ENCODE data around the gene ATP8A2. TPM values are rescaled to one million over a fixed set of nuclear protein-coding genes. Genes with fewer than 3 reads are reported as not detected.

The ATP8A2 gene
- total and polyA plus RNA-seq, 10 of the 15 experiments (the other 5 are each of a cell fraction or from before 2014, with no cell fraction given), result 0.01 to 0.04 (median 0.04) TPM; not detected in 7

DNA sequence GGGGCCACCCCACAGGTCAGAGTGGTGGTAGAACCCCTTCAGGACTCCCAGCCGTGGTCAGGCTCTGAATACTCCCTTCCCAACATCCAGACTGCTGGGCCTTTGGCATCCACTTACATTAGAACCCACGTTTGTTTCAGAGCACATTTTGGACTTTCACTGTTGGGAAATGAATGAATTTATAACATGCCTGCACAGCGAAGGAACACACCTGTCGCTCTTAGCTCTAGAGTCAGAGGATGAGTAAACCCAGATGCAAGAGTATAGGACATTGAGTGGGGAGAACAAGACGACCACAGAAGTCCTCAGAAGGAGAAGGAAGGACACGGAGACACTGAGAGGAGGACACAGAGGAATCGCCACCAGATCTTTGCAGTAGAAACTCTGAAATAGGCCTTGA lies 649.1 kb downstream of the ATP8A2 start:
- no peak for FAIRE-seq
- TF ChIP-seq POLR2AphosphoS2 (IDR thresholded peaks at IDR 0.05; ENCODE audit: low read depth, low read length) (no peak), ZNF24 (IDR thresholded peaks at IDR 0.05) (no peak), ZNF384 (IDR thresholded peaks at IDR 0.05; ENCODE audit: borderline replicate concordance, low read depth, low read length) (no peak), NR2C1 (IDR thresholded peaks at IDR 0.05) (no peak), SIN3A (IDR thresholded peaks at IDR 0.05; ENCODE audit: low read depth, low read length) (no peak), ZNF207 (IDR thresholded peaks at IDR 0.05; ENCODE audit: borderline replicate concordance) (no peak), TAF1 (IDR thresholded peaks at IDR 0.05; ENCODE audit: borderline replicate concordance, low read depth, low read length) (no peak), SP1 (IDR thresholded peaks at IDR 0.05; ENCODE audit: low read depth, low read length) (no peak), ZNF217 (IDR thresholded peaks at IDR 0.05) (no peak), IRF4 (IDR thresholded peaks at IDR 0.05; ENCODE audit: low read depth, low read length) (no peak), RAD51 (IDR thresholded peaks at IDR 0.05) (no peak), E2F8 (IDR thresholded peaks at IDR 0.05; ENCODE audit: low read depth, partially characterized antibody) (no peak), SUZ12 (IDR thresholded peaks at IDR 0.05; ENCODE audit: unreplicated experiment) (no peak), NFXL1 (IDR thresholded peaks at IDR 0.05; ENCODE audit: borderline replicate concordance) (no peak)
- TF ChIP-seq, protein P1, sequence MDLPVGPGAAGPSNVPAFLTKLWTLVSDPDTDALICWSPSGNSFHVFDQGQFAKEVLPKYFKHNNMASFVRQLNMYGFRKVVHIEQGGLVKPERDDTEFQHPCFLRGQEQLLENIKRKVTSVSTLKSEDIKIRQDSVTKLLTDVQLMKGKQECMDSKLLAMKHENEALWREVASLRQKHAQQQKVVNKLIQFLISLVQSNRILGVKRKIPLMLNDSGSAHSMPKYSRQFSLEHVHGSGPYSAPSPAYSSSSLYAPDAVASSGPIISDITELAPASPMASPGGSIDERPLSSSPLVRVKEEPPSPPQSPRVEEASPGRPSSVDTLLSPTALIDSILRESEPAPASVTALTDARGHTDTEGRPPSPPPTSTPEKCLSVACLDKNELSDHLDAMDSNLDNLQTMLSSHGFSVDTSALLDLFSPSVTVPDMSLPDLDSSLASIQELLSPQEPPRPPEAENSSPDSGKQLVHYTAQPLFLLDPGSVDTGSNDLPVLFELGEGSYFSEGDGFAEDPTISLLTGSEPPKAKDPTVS (IDR thresholded peaks at IDR 0.05; ENCODE audit: low read depth, low read length), result no peak
- TF ChIP-seq, protein P2, sequence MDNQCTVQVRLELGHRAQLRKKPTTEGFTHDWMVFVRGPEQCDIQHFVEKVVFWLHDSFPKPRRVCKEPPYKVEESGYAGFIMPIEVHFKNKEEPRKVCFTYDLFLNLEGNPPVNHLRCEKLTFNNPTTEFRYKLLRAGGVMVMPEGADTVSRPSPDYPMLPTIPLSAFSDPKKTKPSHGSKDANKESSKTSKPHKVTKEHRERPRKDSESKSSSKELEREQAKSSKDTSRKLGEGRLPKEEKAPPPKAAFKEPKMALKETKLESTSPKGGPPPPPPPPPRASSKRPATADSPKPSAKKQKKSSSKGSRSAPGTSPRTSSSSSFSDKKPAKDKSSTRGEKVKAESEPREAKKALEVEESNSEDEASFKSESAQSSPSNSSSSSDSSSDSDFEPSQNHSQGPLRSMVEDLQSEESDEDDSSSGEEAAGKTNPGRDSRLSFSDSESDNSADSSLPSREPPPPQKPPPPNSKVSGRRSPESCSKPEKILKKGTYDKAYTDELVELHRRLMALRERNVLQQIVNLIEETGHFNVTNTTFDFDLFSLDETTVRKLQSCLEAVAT (IDR thresholded peaks at IDR 0.05), result no peak
- TF ChIP-seq, protein P3, sequence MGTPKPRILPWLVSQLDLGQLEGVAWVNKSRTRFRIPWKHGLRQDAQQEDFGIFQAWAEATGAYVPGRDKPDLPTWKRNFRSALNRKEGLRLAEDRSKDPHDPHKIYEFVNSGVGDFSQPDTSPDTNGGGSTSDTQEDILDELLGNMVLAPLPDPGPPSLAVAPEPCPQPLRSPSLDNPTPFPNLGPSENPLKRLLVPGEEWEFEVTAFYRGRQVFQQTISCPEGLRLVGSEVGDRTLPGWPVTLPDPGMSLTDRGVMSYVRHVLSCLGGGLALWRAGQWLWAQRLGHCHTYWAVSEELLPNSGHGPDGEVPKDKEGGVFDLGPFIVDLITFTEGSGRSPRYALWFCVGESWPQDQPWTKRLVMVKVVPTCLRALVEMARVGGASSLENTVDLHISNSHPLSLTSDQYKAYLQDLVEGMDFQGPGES (IDR thresholded peaks at IDR 0.05), result no peak
- intact Hi-C loops (cut with micrococcal nuclease; ENCODE audit: unreplicated experiment), result no loop called here

More for the DNA sequence above, 649.1 kb downstream of the ATP8A2 start:
- no peaks in the 10 kb centered on the region for H3K9me3 ChIP-seq (replicated peaks; ENCODE audit: control insufficient read depth, insufficient read depth, low read length)
- H3K9ac ChIP-seq (ENCODE audit: control insufficient read depth, insufficient read depth, low read length), result no peak overlapping the region
- SMC1A ChIA-PET (ENCODE audit: uncharacterized antibody, unreplicated experiment), result no interaction called here
- H3K4me1 ChIP-seq (ENCODE audit: control insufficient read depth, insufficient read depth, low read length), result no peaks in the 10 kb centered on the region
- no peak overlapping the region for H3K4me3 ChIP-seq
- POLR2A ChIA-PET, result no interaction called here
- CTCF ChIA-PET, result no interaction called here
- RAD21 ChIA-PET (ENCODE audit: unreplicated experiment), result no interaction called here
- in situ Hi-C loops (cut with MboI), result no loop called here
- no peaks in the 10 kb centered on the region for H4K20me1 ChIP-seq (ENCODE audit: control insufficient read depth, insufficient read depth)
- no peaks in the 10 kb centered on the region for H3K36me3 ChIP-seq (ENCODE audit: control insufficient read depth in 2 of 2, insufficient read depth in 2 of 2, low read length in 1 of 2)
- H3K27ac ChIP-seq (ENCODE audit: control insufficient read depth, insufficient read depth), result no peak overlapping the region
- BruUV-seq (replicated peaks), result no TSS peak
- H3K79me2 ChIP-seq (ENCODE audit: control insufficient read depth, insufficient read depth, low read length), result no peaks in the 10 kb centered on the region
- 37% methylated on average over 7 of the region's 7 CpGs for WGBS (ENCODE audit: insufficient coverage, insufficient replicate concordance, low lambda C conversion rate, missing lambda C conversion rate)
- no peak overlapping the region for H2AFZ ChIP-seq (ENCODE audit: control insufficient read depth, low read depth, low read length)
- H3K27me3 ChIP-seq (replicated peaks in 1 of 2; ENCODE audit: control insufficient read depth in 2 of 2, insufficient read depth in 2 of 2, low read length in 1 of 2), result no peaks in the 10 kb centered on the region; a peak in 2 of 4 replicates
- ATAC-seq, result no peak
- no peak overlapping the region for H3K4me2 ChIP-seq (ENCODE audit: control insufficient read depth, insufficient read depth)
- no peak for DNase-seq (ENCODE audit: low read depth, low spot score)

All from GM12878 (cell line).